ENCODE results near the gene SGCD. TPM values are rescaled to one million over a fixed set of nuclear protein-coding genes. Genes with fewer than 3 reads are reported as not detected.

Gene SGCD
- total RNA-seq, 1 experiment from 2014 or later: not detected

GRCh38 chr5:156640691-156641241 is 313.8 kb downstream of the SGCD start (continued):
- TF ChIP-seq MAX (IDR thresholded peaks at IDR 0.05): no peak

- Histone ChIP-seq H3K4me1 (ENCODE audit: control insufficient read depth in 1 of 2, insufficient read depth in 2 of 2, low read length in 2 of 2) (no peaks in the 10 kb centered on the region), H3K27me3 (ENCODE audit: insufficient read depth, low read length) (no peaks in the 10 kb centered on the region), H4K20me1 (ENCODE audit: insufficient read depth) (no peaks in the 10 kb centered on the region), H3K9ac (ENCODE audit: low read length) (no peak overlapping the region), H3K79me2 (ENCODE audit: insufficient read depth, low read length) (no peaks in the 10 kb centered on the region), H3K4me3 (replicated peaks in 1 of 2; ENCODE audit: low read depth in 1 of 2, low read length in 2 of 2) (no peak overlapping the region), H3K27ac (ENCODE audit: low read depth, low read length) (no peak overlapping the region), H3K9me2 (ENCODE audit: insufficient read depth) (no peaks in the 10 kb centered on the region), H3K9me3 (ENCODE audit: control insufficient read depth in 1 of 2, insufficient read depth in 1 of 2, low read depth in 1 of 2, low read length in 2 of 2) (no peaks in the 10 kb centered on the region; a peak in 1 of 4 replicates), H3K36me3 (ENCODE audit: control insufficient read depth in 1 of 2, insufficient read depth in 2 of 2, low read length in 2 of 2) (no peaks in the 10 kb centered on the region), H2AFZ (ENCODE audit: low read depth, low read length, poor library complexity, severe bottlenecking) (no peak overlapping the region), H3K4me2 (ENCODE audit: low read length) (no peak overlapping the region)
- ChIA-PET POLR2A (no interaction called here), RAD21 (ENCODE audit: low non-redundant PET in 1 of 2, low total read pairs in 2 of 2, uncharacterized antibody in 2 of 2, unreplicated experiment in 2 of 2) (no interaction called here), CTCF (no interaction called here)
- TF ChIP-seq ELF1 (IDR thresholded peaks at IDR 0.05; ENCODE audit: borderline replicate concordance, low read depth) (no peak), TCF7L2 (IDR thresholded peaks at IDR 0.05; ENCODE audit: borderline replicate concordance, extremely low read depth, insufficient read depth, insufficient read length) (no peak), ZFX (IDR thresholded peaks at IDR 0.05) (no peak), REST (IDR thresholded peaks at IDR 0.05; ENCODE audit: low read depth) (no peak), POLR2AphosphoS5 (IDR thresholded peaks at IDR 0.05; ENCODE audit: low read depth, low read length) (no peak), JUND (IDR thresholded peaks at IDR 0.05) (no peak), EZH2phosphoT487 (IDR thresholded peaks at IDR 0.05; ENCODE audit: borderline replicate concordance) (no peak), ZNF274 (IDR thresholded peaks at IDR 0.05; ENCODE audit: low read depth, low read length) (no peak)
- DNase-seq (ENCODE audit: low read depth, low spot score): no peak
- intact Hi-C loops (cut with micrococcal nuclease): no loop called here
- no peak for ATAC-seq
- no TSS peak for BruUV-seq (replicated peaks)
Observed at GRCh38 chr5:156641686-156642085, 314.7 kb downstream of the SGCD start.

All from HCT116 (cell line).